ENCODE data around the gene TMEM156.

DNA sequence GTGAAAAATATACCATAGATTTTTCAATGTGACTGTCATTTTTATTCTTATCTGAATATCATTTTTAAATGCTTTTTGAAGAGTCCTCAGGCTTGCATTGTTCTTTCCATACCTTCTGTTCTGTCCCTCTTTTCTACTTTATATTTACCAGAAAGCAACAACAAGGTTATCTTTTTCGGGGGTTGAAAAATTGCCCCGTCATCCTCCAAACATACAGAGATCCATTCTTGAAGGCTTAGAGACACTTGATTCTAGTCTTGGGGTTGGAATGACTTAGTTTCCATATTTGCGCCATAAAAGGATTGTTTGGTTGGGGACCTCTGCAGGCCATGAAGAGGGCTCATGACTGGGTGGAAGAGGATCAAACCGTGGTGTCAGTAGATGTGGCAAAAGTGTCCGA is 101.1 kb downstream of the TMEM156 start:
- TF ChIP-seq, protein P1, sequence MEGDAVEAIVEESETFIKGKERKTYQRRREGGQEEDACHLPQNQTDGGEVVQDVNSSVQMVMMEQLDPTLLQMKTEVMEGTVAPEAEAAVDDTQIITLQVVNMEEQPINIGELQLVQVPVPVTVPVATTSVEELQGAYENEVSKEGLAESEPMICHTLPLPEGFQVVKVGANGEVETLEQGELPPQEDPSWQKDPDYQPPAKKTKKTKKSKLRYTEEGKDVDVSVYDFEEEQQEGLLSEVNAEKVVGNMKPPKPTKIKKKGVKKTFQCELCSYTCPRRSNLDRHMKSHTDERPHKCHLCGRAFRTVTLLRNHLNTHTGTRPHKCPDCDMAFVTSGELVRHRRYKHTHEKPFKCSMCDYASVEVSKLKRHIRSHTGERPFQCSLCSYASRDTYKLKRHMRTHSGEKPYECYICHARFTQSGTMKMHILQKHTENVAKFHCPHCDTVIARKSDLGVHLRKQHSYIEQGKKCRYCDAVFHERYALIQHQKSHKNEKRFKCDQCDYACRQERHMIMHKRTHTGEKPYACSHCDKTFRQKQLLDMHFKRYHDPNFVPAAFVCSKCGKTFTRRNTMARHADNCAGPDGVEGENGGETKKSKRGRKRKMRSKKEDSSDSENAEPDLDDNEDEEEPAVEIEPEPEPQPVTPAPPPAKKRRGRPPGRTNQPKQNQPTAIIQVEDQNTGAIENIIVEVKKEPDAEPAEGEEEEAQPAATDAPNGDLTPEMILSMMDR (IDR thresholded peaks at IDR 0.05 in 2 of 3, conservative IDR thresholded peaks at IDR 0.05 in 1 of 3; ENCODE audit: control insufficient read depth in 2 of 3, extremely low read depth in 1 of 3, insufficient read depth in 1 of 3, low read depth in 3 of 3, low read length in 3 of 3), result no peak
- TF ChIP-seq, protein P2, sequence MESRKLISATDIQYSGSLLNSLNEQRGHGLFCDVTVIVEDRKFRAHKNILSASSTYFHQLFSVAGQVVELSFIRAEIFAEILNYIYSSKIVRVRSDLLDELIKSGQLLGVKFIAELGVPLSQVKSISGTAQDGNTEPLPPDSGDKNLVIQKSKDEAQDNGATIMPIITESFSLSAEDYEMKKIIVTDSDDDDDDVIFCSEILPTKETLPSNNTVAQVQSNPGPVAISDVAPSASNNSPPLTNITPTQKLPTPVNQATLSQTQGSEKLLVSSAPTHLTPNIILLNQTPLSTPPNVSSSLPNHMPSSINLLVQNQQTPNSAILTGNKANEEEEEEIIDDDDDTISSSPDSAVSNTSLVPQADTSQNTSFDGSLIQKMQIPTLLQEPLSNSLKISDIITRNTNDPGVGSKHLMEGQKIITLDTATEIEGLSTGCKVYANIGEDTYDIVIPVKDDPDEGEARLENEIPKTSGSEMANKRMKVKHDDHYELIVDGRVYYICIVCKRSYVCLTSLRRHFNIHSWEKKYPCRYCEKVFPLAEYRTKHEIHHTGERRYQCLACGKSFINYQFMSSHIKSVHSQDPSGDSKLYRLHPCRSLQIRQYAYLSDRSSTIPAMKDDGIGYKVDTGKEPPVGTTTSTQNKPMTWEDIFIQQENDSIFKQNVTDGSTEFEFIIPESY (IDR thresholded peaks at IDR 0.05), result no peak
- TF ChIP-seq EP300 (IDR thresholded peaks at IDR 0.05; ENCODE audit: borderline replicate concordance in 1 of 2, control insufficient read depth in 1 of 2, low read depth in 2 of 2, low read length in 2 of 2) (no peak), SP1 (IDR thresholded peaks at IDR 0.05; ENCODE audit: low read depth, low read length) (no peak)

Data from GM12878 (cell line).